ENCODE measurements around the gene VIT.

DNA sequence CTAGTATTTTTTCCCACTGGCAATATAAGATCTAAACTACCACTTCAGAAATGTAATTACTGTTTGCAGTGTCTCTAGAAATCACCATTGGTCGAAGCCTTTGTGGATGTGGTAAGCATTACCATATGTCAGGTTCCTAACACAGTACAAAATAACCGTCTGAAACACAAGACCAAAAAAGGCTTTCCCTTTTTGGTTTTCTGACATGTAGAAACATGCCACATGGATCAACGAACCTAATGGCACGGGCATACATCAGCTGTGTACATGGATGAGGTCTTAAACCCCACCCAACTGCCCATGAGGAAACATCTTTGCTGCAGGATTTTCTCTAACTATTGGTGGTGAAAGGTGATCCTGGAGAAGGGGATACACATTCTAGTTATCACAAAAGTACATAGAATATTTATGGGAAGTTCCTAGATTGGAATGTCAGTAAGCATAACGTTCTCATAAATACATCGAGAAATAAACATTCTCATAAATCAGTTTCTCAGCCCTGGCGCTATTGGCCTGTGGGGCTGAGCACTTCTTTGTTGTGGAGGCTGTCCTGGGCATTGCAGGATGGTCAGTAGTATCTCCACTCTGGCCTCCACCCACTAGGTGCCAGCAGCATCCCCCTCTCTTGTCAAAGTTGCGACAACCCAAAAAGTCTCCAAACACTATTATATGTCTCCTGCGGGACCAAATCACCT is 9.0 kb downstream of the VIT start:
- TF ChIP-seq, protein P1, sequence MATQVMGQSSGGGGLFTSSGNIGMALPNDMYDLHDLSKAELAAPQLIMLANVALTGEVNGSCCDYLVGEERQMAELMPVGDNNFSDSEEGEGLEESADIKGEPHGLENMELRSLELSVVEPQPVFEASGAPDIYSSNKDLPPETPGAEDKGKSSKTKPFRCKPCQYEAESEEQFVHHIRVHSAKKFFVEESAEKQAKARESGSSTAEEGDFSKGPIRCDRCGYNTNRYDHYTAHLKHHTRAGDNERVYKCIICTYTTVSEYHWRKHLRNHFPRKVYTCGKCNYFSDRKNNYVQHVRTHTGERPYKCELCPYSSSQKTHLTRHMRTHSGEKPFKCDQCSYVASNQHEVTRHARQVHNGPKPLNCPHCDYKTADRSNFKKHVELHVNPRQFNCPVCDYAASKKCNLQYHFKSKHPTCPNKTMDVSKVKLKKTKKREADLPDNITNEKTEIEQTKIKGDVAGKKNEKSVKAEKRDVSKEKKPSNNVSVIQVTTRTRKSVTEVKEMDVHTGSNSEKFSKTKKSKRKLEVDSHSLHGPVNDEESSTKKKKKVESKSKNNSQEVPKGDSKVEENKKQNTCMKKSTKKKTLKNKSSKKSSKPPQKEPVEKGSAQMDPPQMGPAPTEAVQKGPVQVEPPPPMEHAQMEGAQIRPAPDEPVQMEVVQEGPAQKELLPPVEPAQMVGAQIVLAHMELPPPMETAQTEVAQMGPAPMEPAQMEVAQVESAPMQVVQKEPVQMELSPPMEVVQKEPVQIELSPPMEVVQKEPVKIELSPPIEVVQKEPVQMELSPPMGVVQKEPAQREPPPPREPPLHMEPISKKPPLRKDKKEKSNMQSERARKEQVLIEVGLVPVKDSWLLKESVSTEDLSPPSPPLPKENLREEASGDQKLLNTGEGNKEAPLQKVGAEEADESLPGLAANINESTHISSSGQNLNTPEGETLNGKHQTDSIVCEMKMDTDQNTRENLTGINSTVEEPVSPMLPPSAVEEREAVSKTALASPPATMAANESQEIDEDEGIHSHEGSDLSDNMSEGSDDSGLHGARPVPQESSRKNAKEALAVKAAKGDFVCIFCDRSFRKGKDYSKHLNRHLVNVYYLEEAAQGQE (IDR thresholded peaks at IDR 0.05; ENCODE audit: insufficient replicate concordance, low read depth) = no peak
- no peak for TF ChIP-seq CTCF (IDR thresholded peaks at IDR 0.05; ENCODE audit: insufficient read depth, low read length)

Measured in HL-60 (cell line).